Measurements from ENCODE around the gene VPS36.

Gene VPS36

GRCh38 chr13:52455677-52456041 lies 5.2 kb upstream of the VPS36 start:
- H3K4me1 ChIP-seq (ENCODE audit: low read length), result no peaks in the 10 kb centered on the region; the same call in 1 of the 2 replicates
- DNase-seq, result peak; percentile 42
- H3F3A ChIP-seq (ENCODE audit: insufficient read depth, low read length), result peaks cover 21% of the 10 kb centered on the region
- H3K79me2 ChIP-seq (ENCODE audit: low read length), result peaks cover 71% of the 10 kb centered on the region
- no peaks in the 10 kb centered on the region; the same call in 1 of the 2 replicates for H3K36me3 ChIP-seq (replicated peaks; ENCODE audit: insufficient read depth, low read length)
- peak overlapping the region; percentile 100; the same call in 1 of the 2 replicates for H3K27ac ChIP-seq (ENCODE audit: low read length)
- peak overlapping the region; percentile 83 for H3K4me3 ChIP-seq (ENCODE audit: low read length)
- peak overlapping the region; percentile 70 for H3K4me2 ChIP-seq (ENCODE audit: low read depth, low read length)
- TF ChIP-seq EZH2phosphoT487 (IDR thresholded peaks at IDR 0.05; ENCODE audit: low read length), result no peak
- TF ChIP-seq CTCF (IDR thresholded peaks at IDR 0.05; ENCODE audit: low read length), result no peak
- no peak for TF ChIP-seq EZH2 (optimal IDR thresholded peaks at IDR 0.05; ENCODE audit: low read depth, low read length)
- H2AFZ ChIP-seq (ENCODE audit: low read length), result no peak overlapping the region
- no peaks in the 10 kb centered on the region for H3K9me2 ChIP-seq (replicated peaks; ENCODE audit: insufficient read depth, low read length)
- H3K9me3 ChIP-seq (replicated peaks; ENCODE audit: insufficient read depth, low read length), result no peaks in the 10 kb centered on the region
- H3K9ac ChIP-seq (ENCODE audit: low read length), result peak overlapping the region; percentile 96
- no peaks in the 10 kb centered on the region for H3K27me3 ChIP-seq (replicated peaks; ENCODE audit: insufficient read depth, low read length)
- H4K20me1 ChIP-seq (ENCODE audit: insufficient read depth, low read length), result no peaks in the 10 kb centered on the region; the same call in 1 of the 2 replicates

GRCh38 chr13:52454820-52455676 lies 4.6 kb upstream of the VPS36 start, which contains the start of gene CKAP2:
Gene CKAP2 (plus strand): TSS chr13:52455478. CDS start chr13:52455557, 79 bp downstream.
- no peaks in the 10 kb centered on the region; the same call in 1 of the 2 replicates for H3K36me3 ChIP-seq (replicated peaks; ENCODE audit: insufficient read depth, low read length)
- peak within 1 kb of the TSS; percentile 100 for H3K27ac ChIP-seq (ENCODE audit: low read length)
- H2AFZ ChIP-seq (ENCODE audit: low read length), result peak within 1 kb of the TSS; percentile 31; the same call in 1 of the 2 replicates
- peak; percentile 93 for DNase-seq
- H4K20me1 ChIP-seq (ENCODE audit: insufficient read depth, low read length), result no peaks in the 10 kb centered on the region; the same call in 1 of the 2 replicates
- peak within 1 kb of the TSS; percentile 79 for H3K4me2 ChIP-seq (ENCODE audit: low read depth, low read length)
- no peaks in the 10 kb centered on the region for H3K9me3 ChIP-seq (replicated peaks; ENCODE audit: insufficient read depth, low read length)
- H3K4me3 ChIP-seq (ENCODE audit: low read length), result peak within 1 kb of the TSS; percentile 83
- peaks cover 65% of the 10 kb centered on the region for H3K79me2 ChIP-seq (ENCODE audit: low read length)
- H3F3A ChIP-seq (ENCODE audit: insufficient read depth, low read length), result peaks cover 21% of the 10 kb centered on the region
- TF ChIP-seq EZH2phosphoT487 (IDR thresholded peaks at IDR 0.05; ENCODE audit: low read length) (no peak), CTCF (IDR thresholded peaks at IDR 0.05; ENCODE audit: low read length) (no peak), EZH2 (optimal IDR thresholded peaks at IDR 0.05; ENCODE audit: low read depth, low read length) (no peak)
- peak within 1 kb of the TSS; percentile 96 for H3K9ac ChIP-seq (ENCODE audit: low read length)
- H3K9me2 ChIP-seq (replicated peaks; ENCODE audit: insufficient read depth, low read length), result no peaks in the 10 kb centered on the region
- no peaks in the 10 kb centered on the region for H3K4me1 ChIP-seq (ENCODE audit: low read length)
- H3K27me3 ChIP-seq (replicated peaks; ENCODE audit: insufficient read depth, low read length), result no peaks in the 10 kb centered on the region

GRCh38 chr13:52454459-52454819 lies 4.0 kb upstream of the VPS36 start:
- Histone ChIP-seq H3K4me1 (ENCODE audit: low read length) (no peaks in the 10 kb centered on the region), H3K4me2 (ENCODE audit: low read depth, low read length) (peak overlapping the region; percentile 79), H3F3A (ENCODE audit: insufficient read depth, low read length) (peaks cover 25% of the 10 kb centered on the region), H3K9me2 (replicated peaks; ENCODE audit: insufficient read depth, low read length) (no peaks in the 10 kb centered on the region), H3K36me3 (replicated peaks; ENCODE audit: insufficient read depth, low read length) (no peaks in the 10 kb centered on the region; the same call in 1 of the 2 replicates), H2AFZ (ENCODE audit: low read length) (no peak overlapping the region), H3K79me2 (ENCODE audit: low read length) (peaks cover 65% of the 10 kb centered on the region), H3K9me3 (replicated peaks; ENCODE audit: insufficient read depth, low read length) (no peaks in the 10 kb centered on the region), H3K9ac (ENCODE audit: low read length) (peak overlapping the region; percentile 96), H4K20me1 (ENCODE audit: insufficient read depth, low read length) (no peaks in the 10 kb centered on the region; the same call in 1 of the 2 replicates), H3K27ac (ENCODE audit: low read length) (peak overlapping the region; percentile 100), H3K27me3 (replicated peaks; ENCODE audit: insufficient read depth, low read length) (no peaks in the 10 kb centered on the region), H3K4me3 (ENCODE audit: low read length) (peak overlapping the region; percentile 83)
- peak; percentile 79 for DNase-seq
- no peak for TF ChIP-seq CTCF (IDR thresholded peaks at IDR 0.05; ENCODE audit: low read length)

Measured in MM.1S (cell line).